BJ (cell line): ENCODE results near the gene GSN. TPM values are rescaled to one million over a fixed set of nuclear protein-coding genes. Genes with fewer than 3 reads are reported as not detected.
"Not testable (repeated sequence)": the region's sequence is repeated elsewhere in the genome, so short reads cannot be mapped to it uniquely, and the experiment has no call there.

ENCODE experiments used
- CTCF ChIA-PET: fragments of 350-600 bp; formaldehyde crosslinking; extraction: SDS; loops from one replicate; lab custom pipeline; 2021; ENCODE audit warnings: antibody characterized with exemption, inconsistent platforms; lab: Yijun Ruan, JAX
- POLR2A ChIA-PET: fragments of 300-600 bp; sonication (Branson Sonifier 250); formaldehyde crosslinking; extraction: SDS; loops from one replicate; lab custom pipeline; 2021; ENCODE audit warnings: antibody characterized with exemption; lab: Charles Lee
- DNase-seq: peaks from one replicate; pipeline ENCODE4 v3.0.0-alpha.2; 2011; ENCODE audit warnings: low read depth
- H3K27me3 ChIP-seq: 2 replicates; pipeline ENCODE4 v1.6.0; 2011; ENCODE audit warnings: low read length; ENCODE audit not compliant: control insufficient read depth, insufficient read depth
- H3K36me3 ChIP-seq: 2 replicates; pipeline ENCODE4 v1.5.1; 2011; ENCODE audit warnings: low read length; ENCODE audit not compliant: control insufficient read depth, insufficient read depth
- H3K4me3 ChIP-seq: 2 replicates; pipeline ENCODE4 v1.5.1; 2011; ENCODE audit warnings: low read depth, mild to moderate bottlenecking, control low read depth, low read length
- polyA plus RNA-seq: library from polyadenylated mRNA; depleted of rRNA; stranded (reverse); fragments of >200 nt; gene quantifications from 2 replicates; pipeline ENCODE4 v1.2.3, GENCODE V29; 2011
- TF ChIP-seq, protein P1 (sequence below): IDR thresholded peaks from 2 replicates; pipeline ENCODE4 v1.5.1; 2011; ENCODE audit warnings: low read depth, mild to moderate bottlenecking, control low read depth, inconsistent platforms, low read length, moderate library complexity; ENCODE audit not compliant: insufficient read depth

GSN gene
- polyA plus RNA-seq, 1 experiment, result 765 TPM

DNA sequence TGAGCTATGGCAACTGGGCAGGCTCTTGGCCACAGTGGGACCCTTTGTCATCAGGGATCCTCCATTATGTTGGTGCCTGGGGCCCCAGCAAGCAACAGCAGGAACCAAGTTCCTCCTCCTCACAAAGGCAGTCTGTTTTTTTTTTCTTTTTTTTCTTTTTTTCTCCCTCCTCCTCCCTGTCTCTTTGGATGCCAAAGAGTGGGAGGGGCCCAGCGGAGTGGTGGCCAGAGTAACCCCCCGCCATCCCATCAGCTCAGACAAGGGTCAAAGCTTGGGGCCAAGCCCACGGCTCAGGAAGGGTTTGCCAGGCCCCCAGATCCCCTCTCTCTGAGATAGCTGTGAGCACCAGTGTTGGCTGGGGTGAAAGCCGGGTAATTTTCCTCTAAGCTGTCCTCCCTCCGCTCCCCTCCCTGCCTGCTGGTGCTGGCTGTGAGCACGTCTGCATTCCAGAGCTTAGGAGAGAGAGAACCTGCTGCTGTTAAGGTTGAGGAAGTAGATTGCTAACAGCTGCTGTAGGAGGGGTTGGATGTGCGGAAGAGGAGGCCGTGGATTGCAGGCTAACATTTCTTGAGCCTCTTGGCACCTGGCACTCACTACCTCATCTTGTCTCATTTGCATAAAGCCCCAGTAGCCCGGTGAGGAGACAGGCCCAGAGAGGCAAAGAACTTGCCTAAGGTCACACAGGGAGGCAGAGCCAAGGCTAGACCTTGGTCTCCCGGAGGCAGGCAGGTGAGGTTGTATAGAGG, 21.2 kb downstream of the GSN start:
- Histone ChIP-seq H3K27me3 (no peaks in the 10 kb centered on the region), H3K4me3 (no peak overlapping the region), H3K36me3 (peaks cover 21% of the 10 kb centered on the region)
- POLR2A ChIA-PET, result interaction anchor here (0.5 to 1.2 kb wide), 2 partner anchors 11 to 55 kb away, joined by 3 to 4 read pairs; no protein-coding TSS in a partner anchor
- CTCF ChIA-PET, result interaction anchor here (0.6 to 5.2 kb wide), 8 partner anchors 8 to 145 kb away, joined by 3 to 44 read pairs (median 4); no protein-coding TSS in a partner anchor
- DNase-seq, result no peak
- TF ChIP-seq, protein P1, sequence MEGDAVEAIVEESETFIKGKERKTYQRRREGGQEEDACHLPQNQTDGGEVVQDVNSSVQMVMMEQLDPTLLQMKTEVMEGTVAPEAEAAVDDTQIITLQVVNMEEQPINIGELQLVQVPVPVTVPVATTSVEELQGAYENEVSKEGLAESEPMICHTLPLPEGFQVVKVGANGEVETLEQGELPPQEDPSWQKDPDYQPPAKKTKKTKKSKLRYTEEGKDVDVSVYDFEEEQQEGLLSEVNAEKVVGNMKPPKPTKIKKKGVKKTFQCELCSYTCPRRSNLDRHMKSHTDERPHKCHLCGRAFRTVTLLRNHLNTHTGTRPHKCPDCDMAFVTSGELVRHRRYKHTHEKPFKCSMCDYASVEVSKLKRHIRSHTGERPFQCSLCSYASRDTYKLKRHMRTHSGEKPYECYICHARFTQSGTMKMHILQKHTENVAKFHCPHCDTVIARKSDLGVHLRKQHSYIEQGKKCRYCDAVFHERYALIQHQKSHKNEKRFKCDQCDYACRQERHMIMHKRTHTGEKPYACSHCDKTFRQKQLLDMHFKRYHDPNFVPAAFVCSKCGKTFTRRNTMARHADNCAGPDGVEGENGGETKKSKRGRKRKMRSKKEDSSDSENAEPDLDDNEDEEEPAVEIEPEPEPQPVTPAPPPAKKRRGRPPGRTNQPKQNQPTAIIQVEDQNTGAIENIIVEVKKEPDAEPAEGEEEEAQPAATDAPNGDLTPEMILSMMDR, result no peak

DNA sequence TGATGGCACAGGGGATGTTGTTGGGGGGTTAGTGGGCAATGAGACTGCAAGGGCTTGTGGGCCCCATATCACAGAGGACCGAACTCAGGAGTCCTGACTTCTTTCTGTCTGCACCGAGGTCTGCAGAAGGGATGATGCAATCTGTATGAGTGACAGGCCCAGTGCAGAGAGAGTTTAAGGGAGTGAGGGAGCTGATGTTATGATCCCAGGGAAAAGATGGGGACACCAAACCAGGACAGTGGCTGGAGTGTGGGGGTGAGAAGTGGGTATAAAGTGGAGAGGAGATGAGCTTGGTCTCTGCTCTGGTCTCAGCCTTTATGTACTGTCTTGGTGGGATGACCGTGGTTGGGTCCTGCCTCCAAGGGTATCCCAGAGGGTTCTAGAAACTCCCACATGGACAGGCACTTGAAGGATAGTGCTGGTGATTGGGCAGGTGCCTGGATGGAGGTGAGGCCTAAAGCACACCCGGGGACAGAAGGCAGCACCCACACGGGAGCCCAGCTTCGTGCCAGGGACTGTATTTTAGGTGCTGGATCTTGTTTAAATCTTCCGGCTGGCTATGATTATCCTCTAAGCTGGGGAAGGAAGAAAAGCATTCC, 21.9 kb downstream of the GSN start:
- TF ChIP-seq, protein P1, result no peak
- POLR2A ChIA-PET, result interaction anchor here (1.2 kb wide), 1 partner anchor 12 kb away, joined by 3 read pairs; no protein-coding TSS in a partner anchor
- CTCF ChIA-PET, result interaction anchor here (0.6 to 5.2 kb wide), 7 partner anchors 11 to 145 kb away, joined by 3 to 44 read pairs (median 5); no protein-coding TSS in a partner anchor
- no peak for DNase-seq
- H3K36me3 ChIP-seq, result peaks cover 21% of the 10 kb centered on the region
- no peaks in the 10 kb centered on the region for H3K27me3 ChIP-seq
- no peak overlapping the region for H3K4me3 ChIP-seq

- CTCF ChIA-PET, result interaction anchor here (1.4 kb wide), 1 partner anchor 29 kb away, joined by 4 read pairs; no protein-coding TSS in a partner anchor
- peaks cover 26% of the 10 kb centered on the region for H3K36me3 ChIP-seq
- H3K27me3 ChIP-seq, POLR2A ChIA-PET, DNase-seq, H3K4me3 ChIP-seq: not testable (repeated sequence)
Observed at GRCh38 chr9:121291536-121291935, 23.6 kb downstream of the GSN start.

GRCh38 chr9:121292051-121292450, 24.1 kb downstream of the GSN start:
- DNase-seq, result no peak
- ChIA-PET POLR2A (no interaction called here), CTCF (interaction anchor here (1.4 kb wide), 1 partner anchor 28 kb away, joined by 4 read pairs; no protein-coding TSS in a partner anchor)
- H3K36me3 ChIP-seq, result peaks cover 28% of the 10 kb centered on the region
- no peak overlapping the region for H3K4me3 ChIP-seq
- H3K27me3 ChIP-seq, result no peaks in the 10 kb centered on the region
- TF ChIP-seq, protein P1, result no peak

GRCh38 chr9:121292801-121293241, 24.9 kb downstream of the GSN start:
- no peaks in the 10 kb centered on the region for H3K27me3 ChIP-seq
- H3K4me3 ChIP-seq, result no peak overlapping the region
- TF ChIP-seq, protein P1, result no peak
- DNase-seq, result no peak
- peaks cover 28% of the 10 kb centered on the region for H3K36me3 ChIP-seq
- ChIA-PET POLR2A (interaction anchor here (0.7 kb wide), 1 partner anchor 80 kb away, joined by 3 read pairs; no protein-coding TSS in a partner anchor), CTCF (interaction anchor here (2.4 kb wide), 1 partner anchor 80 kb away, joined by 10 read pairs; no protein-coding TSS in a partner anchor)
